Vagina (tissue), 2 donors: Measurements from ENCODE around the gene MBOAT2.

Source experiments
- CTCF ChIP-seq, 3 experiments: fragments of 450-650 bp in 2 of 3; fragments of 200-600 bp in 1 of 3; sonication (generic) in 1 of 3; IDR thresholded peaks; one replicate each; pipeline ENCODE4 v1.5.1; 2017 to 2019; ENCODE audit warnings: antibody characterized with exemption in 3 of 3, mild to moderate bottlenecking in 2 of 3, moderate library complexity in 2 of 3
- POLR2A ChIP-seq, 2 donors: fragments of 450-650 bp; IDR thresholded peaks; one replicate each; pipeline ENCODE4 v1.6.1; 2017; ENCODE audit warnings: antibody characterized with exemption in 2 of 2, mild to moderate bottlenecking in 2 of 2, moderate library complexity in 2 of 2

GRCh38 chr2:8987410-8987809 is 16.1 kb downstream of the MBOAT2 start:
- no peak for TF ChIP-seq CTCF (IDR thresholded peaks at IDR 0.05)
- no peak for TF ChIP-seq POLR2A (IDR thresholded peaks at IDR 0.05)
